Stimulated activated CD8-positive, alpha-beta memory T cell treated with anti-CD3 and anti-CD28 coated beads, Interleukin-15, amount 100 ng/mL, for 24 hours (primary cell): ENCODE data around the gene THYN1.

ENCODE experiments used
- DNase-seq: peaks from one replicate; pipeline ENCODE4 v3.0.0-alpha.2; 2020; ENCODE audit warnings: low read depth

The THYN1 gene

GRCh38 chr11:134223121-134223520, 30.0 kb downstream of the THYN1 start:
- no peak for DNase-seq

- no peak for DNase-seq
Measured at GRCh38 chr11:134216816-134217215, 36.3 kb downstream of the THYN1 start.

GRCh38 chr11:134215836-134216235, 37.3 kb downstream of the THYN1 start:
- no peak for DNase-seq

- DNase-seq: peak; percentile 19
Measured at GRCh38 chr11:134207538-134208239, 45.5 kb downstream of the THYN1 start.

- DNase-seq: no peak
Measured at GRCh38 chr11:134206185-134206584, 47.0 kb downstream of the THYN1 start.

GRCh38 chr11:134205729-134206128, 47.4 kb downstream of the THYN1 start:
- DNase-seq: no peak

GRCh38 chr11:134202661-134203060, 50.5 kb downstream of the THYN1 start:
- no peak for DNase-seq

- DNase-seq: no peak
Measured at GRCh38 chr11:134200688-134201087, 52.5 kb downstream of the THYN1 start.

GRCh38 chr11:134199531-134199930, 53.6 kb downstream of the THYN1 start:
- no peak for DNase-seq
